PFSK-1 (cell line): ENCODE measurements around the gene ACTN1.

Source experiments
- FOXP2 ChIP-seq: optimal IDR thresholded peaks from 2 replicates; pipeline ENCODE3; 2011; ENCODE audit warnings: borderline replicate concordance, control low read depth, inconsistent platforms; ENCODE audit not compliant: insufficient read depth; ENCODE audit errors: extremely low read length, extremely low read depth
- POLR2AphosphoS5 ChIP-seq: IDR thresholded peaks from 2 replicates; pipeline ENCODE4 v1.6.1; 2012; ENCODE audit warnings: low read depth, mild to moderate bottlenecking, control low read depth, low read length, moderate library complexity
- REST ChIP-seq, 2 experiments: IDR thresholded peaks; 2 replicates each; pipeline versions ENCODE4 v1.6.1 to v1.8.0; 2011 to 2012; ENCODE audit warnings: low read depth in 2 of 2, low read length in 2 of 2, control low read depth in 1 of 2, inconsistent platforms in 1 of 2, mild to moderate bottlenecking in 1 of 2, moderate library complexity in 1 of 2; ENCODE audit not compliant: insufficient read depth in 1 of 2
- SIN3A ChIP-seq: IDR thresholded peaks from 2 replicates; pipeline ENCODE4 v1.6.1; 2012; ENCODE audit warnings: mild to moderate bottlenecking, low read length, moderate library complexity, borderline replicate concordance; ENCODE audit not compliant: insufficient read depth
- TAF1 ChIP-seq: IDR thresholded peaks from 2 replicates; pipeline ENCODE4 v1.6.1; 2012; ENCODE audit warnings: low read length, control low read depth, borderline replicate concordance; ENCODE audit not compliant: insufficient read depth

- TF ChIP-seq REST (IDR thresholded peaks at IDR 0.05; ENCODE audit: insufficient read depth in 1 of 2, low read depth in 2 of 2, low read length in 2 of 2) (no peak), SIN3A (no peak), POLR2AphosphoS5 (no peak), TAF1 (no peak), FOXP2 (no peak)
Observed at GRCh38 chr14:68899033-68899603, 80.0 kb downstream of the ACTN1 start.
